Adrenal gland (tissue), 12 donors: ENCODE measurements around the gene HJURP. TPM values are rescaled to one million over a fixed set of nuclear protein-coding genes. Genes with fewer than 3 reads are reported as not detected.

Experiments used
- DNase-seq, 7 donors: peaks; one replicate each; pipeline ENCODE4 v3.0.0-alpha.2; 2019 to 2020
- H3K27ac ChIP-seq, 5 donors: fragments of 200-600 bp; sonication (generic) in 4 of 5; 1 replicate in 3 of 5; 2 replicates in 2 of 5; pipeline versions ENCODE4 v1.5.1 to v1.8.0; 2016 to 2020; ENCODE audit warnings: mild to moderate bottlenecking in 1 of 5
- H3K27me3 ChIP-seq: fragments of 200-600 bp; 2 replicates; pipeline ENCODE4 v1.8.0; 2021
- H3K36me3 ChIP-seq, 2 donors: fragments of 200-600 bp; replicated peaks in 1 of 2; 1 replicate in 1 of 2; 2 replicates in 1 of 2; pipeline versions ENCODE4 v1.5.1 to v1.8.0; 2018 to 2022
- H3K4me1 ChIP-seq, 2 donors: fragments of 200-600 bp; replicated peaks in 1 of 2; 1 replicate in 1 of 2; 2 replicates in 1 of 2; pipeline versions ENCODE4 v1.5.1 to v1.8.0; 2018 to 2021
- H3K4me3 ChIP-seq, 4 donors: fragments of 200-600 bp; sonication (generic) in 3 of 4; one replicate each; pipeline ENCODE4 v1.5.1; 2016 to 2018
- H3K9me3 ChIP-seq, 3 donors: fragments of 200-600 bp; sonication (generic) in 1 of 3; replicated peaks in 1 of 3; 1 replicate in 2 of 3; 2 replicates in 1 of 3; pipeline versions ENCODE4 v1.5.1 to v1.8.0; 2016 to 2021
- CTCF ChIP-seq, 6 experiments: fragments of 450-650 bp in 4 of 6; fragments of 200-600 bp in 2 of 6; sonication (generic) in 1 of 6; IDR thresholded peaks; 1 replicate in 5 of 6; 2 replicates in 1 of 6; pipeline versions ENCODE4 v1.5.1 to v1.8.0; 2016 to 2021; ENCODE audit warnings: antibody characterized with exemption in 6 of 6, mild to moderate bottlenecking in 2 of 6, moderate library complexity in 1 of 6
- POLR2A ChIP-seq, 2 donors: fragments of 450-650 bp; IDR thresholded peaks; one replicate each; pipeline ENCODE4 v1.6.1; 2017; ENCODE audit warnings: antibody characterized with exemption in 2 of 2, mild to moderate bottlenecking in 2 of 2, moderate library complexity in 1 of 2
- WGBS, 4 donors: extraction: QIAGEN DNeasy Blood & Tissue Kit in 2 of 4; methylation state at CpG; one replicate each; pipeline versions ENCODE4 v1.1.5 to v1.1.7; 2013 to 2017; 5-methylcytosine and 5-hydroxymethylcytosine counted together
- intact Hi-C, 2 donors: fragments of 100-400 bp; cut with DNase I; formaldehyde crosslinking; loops; one replicate each; pipeline versions ENCODE4 v1.14.1 to v1.15.0; 2022 to 2023
- polyA plus RNA-seq, 3 donors: library from polyadenylated mRNA; stranded (reverse); fragments of 200-250 nt in 2 of 3; fragments of 350-450 nt in 1 of 3; fragmentation: Illumina TruSeq in 1 of 3; extraction: RNeasy Lipid Tissue Mini Kit (QIAGEN cat#74804) in 1 of 3; gene quantifications; one replicate each; pipeline ENCODE4 v1.2.3, GENCODE V29; 2013 to 2014
- total RNA-seq, 9 donors: library from RNA; depleted of rRNA in 4 of 9; stranded (reverse); fragments of >200 nt in 4 of 9; fragments of 120-200 nt in 1 of 9; fragmentation: NEBNext Ultra II Directional in 1 of 9; extraction: Animal tissue kit (Norgen Biotek cat#: 25700) in 1 of 9; gene quantifications; one replicate each; pipeline versions ENCODE4 v1.1.0 to v1.2.4, GENCODE V29; 2013 to 2023
- donor health status: healthy with polysubstance abuse.
- donor health status: Bipolar disorder and iron deficiency.
- donor health status: DM: yes; HTN: yes; CAD: no.
- donor health status: DM: no; HTN: no; CAD: no.
- donor health status: DM: no; HTN: no; CAD: no.
- donor health status: DM: yes; HTN: yes; CAD: no.

Gene HJURP
- total and polyA plus RNA-seq, 12 donors, result 0.28 to 7.5 (median 1.6) TPM

GRCh38 chr2:233823731-233824121 lies 30.6 kb downstream of the HJURP start:
- intact Hi-C loops, result no loop called here
- no peaks in the 10 kb centered on the region for H3K4me1 ChIP-seq
- TF ChIP-seq CTCF (IDR thresholded peaks at IDR 0.05) (no peak), POLR2A (IDR thresholded peaks at IDR 0.05) (no peak)
- DNase-seq, result no peak
- WGBS, 4 donors, result 79 to 92% (median 89%) methylated on average over 4 to 8 of the region's 8 CpGs
- no peak overlapping the region for H3K4me3 ChIP-seq
- no peak overlapping the region for H3K27ac ChIP-seq
- H3K9me3 ChIP-seq, result no peaks in the 10 kb centered on the region
- no peaks in the 10 kb centered on the region for H3K27me3 ChIP-seq
- H3K36me3 ChIP-seq, result no peaks in the 10 kb centered on the region

- Histone ChIP-seq H3K4me3 (no peak overlapping the region), H3K9me3 (no peaks in the 10 kb centered on the region), H3K27me3 (no peaks in the 10 kb centered on the region), H3K4me1 (no peaks in the 10 kb centered on the region), H3K36me3 (no peaks in the 10 kb centered on the region), H3K27ac (no peak overlapping the region)
- 75 to 93% (median 78%) methylated on average over 7 to 25 of the region's 25 CpGs for WGBS, 4 donors
- TF ChIP-seq POLR2A (IDR thresholded peaks at IDR 0.05) (no peak), CTCF (IDR thresholded peaks at IDR 0.05) (no peak)
- intact Hi-C loops, result no loop called here
- DNase-seq, result no peak
Observed at GRCh38 chr2:233822781-233823730, 31.3 kb downstream of the HJURP start.

GRCh38 chr2:233822101-233822771 lies 32.1 kb downstream of the HJURP start:
- intact Hi-C loops, result no loop called here
- no peaks in the 10 kb centered on the region for H3K4me1 ChIP-seq
- no peak overlapping the region for H3K27ac ChIP-seq
- no peaks in the 10 kb centered on the region for H3K36me3 ChIP-seq
- no peaks in the 10 kb centered on the region for H3K27me3 ChIP-seq
- no peak for DNase-seq
- no peak for TF ChIP-seq POLR2A (IDR thresholded peaks at IDR 0.05)
- TF ChIP-seq CTCF (IDR thresholded peaks at IDR 0.05), result no peak
- no peaks in the 10 kb centered on the region for H3K9me3 ChIP-seq
- WGBS, 4 donors, result 85 to 93% (median 87%) methylated on average over 3 to 21 of the region's 21 CpGs
- H3K4me3 ChIP-seq, result no peak overlapping the region

- 86 to 95% (median 91%) methylated on average over 5 to 8 of the region's 8 CpGs for WGBS, 4 donors
- no peaks in the 10 kb centered on the region for H3K36me3 ChIP-seq
- intact Hi-C loops, result no loop called here
- no peaks in the 10 kb centered on the region for H3K27me3 ChIP-seq
- H3K27ac ChIP-seq, result no peak overlapping the region
- DNase-seq, result no peak
- no peaks in the 10 kb centered on the region for H3K4me1 ChIP-seq
- H3K4me3 ChIP-seq, result no peak overlapping the region
- TF ChIP-seq POLR2A (IDR thresholded peaks at IDR 0.05), result no peak
- TF ChIP-seq CTCF (IDR thresholded peaks at IDR 0.05), result no peak
- no peaks in the 10 kb centered on the region for H3K9me3 ChIP-seq
Observed at GRCh38 chr2:233821709-233822100, 32.6 kb downstream of the HJURP start.
